ENCODE measurements around the gene COMMD1.
"Not testable (repeated sequence)": the region's sequence is repeated elsewhere in the genome, so short reads cannot be mapped to it uniquely, and the experiment has no call there.

GRCh38 chr2:62160691-62161090 is 255.2 kb downstream of the COMMD1 start:
- not testable (repeated sequence) for TF ChIP-seq CTCF (IDR thresholded peaks at IDR 0.05; ENCODE audit: low read depth, low read length, poor library complexity, severe bottlenecking); EZH2phosphoT487 (IDR thresholded peaks at IDR 0.05; ENCODE audit: borderline replicate concordance, low read length)

Data from DOHH2 (cell line).